Activated CD4-positive, alpha-beta T cell treated with anti-CD3 and anti-CD28 coated beads, Interleukin-2, amount 10 ng/mL, durations not matched to agents 24 days and 14 days (primary cell): ENCODE data around the gene HID1. TPM values are rescaled to one million over a fixed set of nuclear protein-coding genes. Genes with fewer than 3 reads are reported as not detected.
"Not testable (repeated sequence)": the region's sequence is repeated elsewhere in the genome, so short reads cannot be mapped to it uniquely, and the experiment has no call there.

Source experiments
- DNase-seq: peaks from one replicate; pipeline ENCODE4 v3.0.0; 2022
- H3K27ac Mint-ChIP-seq: one replicate; pipeline ENCODE4 v1.8.0; 2022; ENCODE audit warnings: mild to moderate bottlenecking, mixed read lengths
- H3K27me3 Mint-ChIP-seq: one replicate; pipeline ENCODE4 v1.8.0; 2022; ENCODE audit warnings: mixed read lengths
- H3K36me3 Mint-ChIP-seq: one replicate; pipeline ENCODE4 v1.8.0; 2022; ENCODE audit warnings: low read depth, mild to moderate bottlenecking, mixed read lengths
- H3K4me1 Mint-ChIP-seq: one replicate; pipeline ENCODE4 v1.8.0; 2021; ENCODE audit warnings: mixed read lengths
- H3K4me3 Mint-ChIP-seq: one replicate; pipeline ENCODE4 v1.8.0; 2022; ENCODE audit warnings: mild to moderate bottlenecking, moderate library complexity, mixed read lengths
- H3K9me3 Mint-ChIP-seq: one replicate; pipeline ENCODE4 v1.8.0; 2021; ENCODE audit warnings: mixed read lengths
- intact Hi-C: fragments of 100-400 bp; cut with micrococcal nuclease; formaldehyde crosslinking; loops from one replicate; pipeline ENCODE4 v1.15.1; 2023
- total RNA-seq: library from RNA; stranded (reverse); gene quantifications from 2 replicates; pipeline ENCODE4 v1.2.3, GENCODE V29; 2022

The HID1 gene
- total RNA-seq, 1 donor from 2014 or later: not detected

DNA sequence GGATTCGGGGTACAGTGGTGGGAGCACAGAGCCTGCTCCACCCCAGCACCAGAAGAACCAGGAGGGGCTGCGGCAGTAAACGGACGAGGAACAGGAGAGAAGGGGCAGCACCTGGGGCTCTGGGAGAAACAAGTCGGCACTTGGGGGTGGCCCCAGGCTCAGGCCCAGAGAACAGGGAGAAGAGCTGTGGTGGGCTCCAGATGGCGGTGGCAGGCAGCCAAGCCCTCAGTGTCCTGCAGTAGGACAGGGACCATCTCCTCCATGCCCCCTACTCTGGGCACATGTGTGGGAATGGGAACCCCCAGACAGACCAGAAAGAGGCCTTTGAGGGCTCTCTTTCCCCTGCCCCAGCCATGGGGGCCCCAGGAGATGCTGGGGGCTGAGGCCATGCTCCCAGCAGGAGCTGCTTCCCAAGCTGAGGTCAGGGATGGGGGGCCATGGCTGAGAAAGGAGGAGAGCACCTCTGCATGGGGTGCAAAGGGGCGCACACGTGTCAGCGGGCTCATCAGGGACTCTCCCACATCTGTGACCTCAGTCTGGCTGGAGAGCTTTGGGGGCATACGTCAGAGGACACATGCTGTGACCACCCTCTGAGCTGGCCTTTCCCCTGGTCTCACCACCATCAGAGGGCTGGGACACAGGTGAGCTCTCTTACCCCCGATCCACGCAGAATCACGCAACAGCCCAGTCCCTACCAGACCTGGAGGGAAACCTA is 56.3 kb downstream of the HID1 start:
- H3K36me3 Mint-ChIP-seq: no peaks in the 10 kb centered on the region
- H3K27ac Mint-ChIP-seq: no peak overlapping the region
- intact Hi-C loops: no loop called here
- H3K4me3 Mint-ChIP-seq: no peak overlapping the region
- no peaks in the 10 kb centered on the region for H3K4me1 Mint-ChIP-seq
- no peak for DNase-seq
- no peaks in the 10 kb centered on the region for H3K9me3 Mint-ChIP-seq
- H3K27me3 Mint-ChIP-seq: peaks cover 20% of the 10 kb centered on the region

GRCh38 chr17:74911423-74911822 is 61.1 kb downstream of the HID1 start:
- H3K9me3 Mint-ChIP-seq, H3K4me3 Mint-ChIP-seq, H3K36me3 Mint-ChIP-seq, H3K4me1 Mint-ChIP-seq, DNase-seq, intact Hi-C loops, H3K27ac Mint-ChIP-seq: not testable (repeated sequence)
- H3K27me3 Mint-ChIP-seq: peaks cover 15% of the 10 kb centered on the region

- H3K9me3 Mint-ChIP-seq, H3K36me3 Mint-ChIP-seq, H3K4me1 Mint-ChIP-seq, DNase-seq, intact Hi-C loops, H3K4me3 Mint-ChIP-seq, H3K27ac Mint-ChIP-seq: not testable (repeated sequence)
- H3K27me3 Mint-ChIP-seq: peaks cover 13% of the 10 kb centered on the region
Measured at GRCh38 chr17:74909097-74909496, 63.5 kb downstream of the HID1 start.

DNA sequence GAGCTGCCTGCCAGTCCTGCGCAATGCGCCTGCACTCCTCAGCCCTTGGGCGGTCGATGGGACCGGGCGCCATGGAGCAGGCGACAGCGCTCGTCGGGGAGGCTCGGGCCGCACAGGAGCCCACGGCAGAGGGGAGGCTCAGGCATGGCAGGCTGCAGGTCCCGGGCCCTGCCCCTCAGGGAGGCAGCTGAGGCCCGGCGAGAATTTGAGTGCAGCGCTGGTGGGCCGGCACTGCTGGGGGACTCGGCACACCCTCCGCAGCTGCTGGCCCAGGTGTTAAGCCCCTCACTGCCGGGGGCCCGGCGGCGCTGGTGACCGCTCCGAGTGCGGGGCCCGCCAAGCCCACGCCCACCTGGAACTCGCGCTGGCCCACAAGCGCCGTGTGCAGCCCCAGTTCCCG is 65.5 kb downstream of the HID1 start:
- Mint-ChIP-seq H3K27me3 (peaks cover 9% of the 10 kb centered on the region), H3K9me3 (no peaks in the 10 kb centered on the region)

DNA sequence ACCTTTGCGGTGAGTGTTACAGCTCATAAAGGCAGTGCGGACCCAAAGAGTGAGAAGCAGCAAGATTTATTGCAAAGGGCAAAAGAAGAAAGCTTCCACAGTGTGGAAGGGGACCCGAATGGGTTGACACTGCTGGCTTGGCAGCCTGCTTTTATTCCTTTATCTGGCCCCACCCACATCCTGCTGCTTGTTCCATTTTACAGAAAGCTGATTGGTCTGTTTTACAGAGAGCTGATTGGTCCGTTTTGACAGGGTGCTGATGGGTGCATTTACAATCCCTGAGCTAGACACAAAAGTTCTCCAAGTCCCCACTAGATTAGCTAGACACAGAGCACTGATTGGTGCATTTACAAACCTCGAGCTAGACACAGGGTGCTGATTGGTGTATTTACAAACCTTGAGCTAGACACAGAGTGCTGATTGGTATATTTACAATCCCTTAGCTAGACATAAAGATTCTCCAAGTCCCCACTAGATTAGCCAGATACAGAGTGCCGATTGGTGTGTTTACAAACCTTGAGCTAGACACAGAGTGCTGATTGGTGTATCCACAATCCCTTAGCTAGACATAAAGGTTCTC is 66.3 kb downstream of the HID1 start:
- H3K27me3 Mint-ChIP-seq, intact Hi-C loops, H3K27ac Mint-ChIP-seq, H3K36me3 Mint-ChIP-seq, H3K4me3 Mint-ChIP-seq, H3K9me3 Mint-ChIP-seq, H3K4me1 Mint-ChIP-seq: not testable (repeated sequence)
- DNase-seq: peak; percentile 66

More for the DNA sequence above, 65.5 kb downstream of the HID1 start:
- Mint-ChIP-seq H3K4me1 (no peaks in the 10 kb centered on the region), H3K36me3 (no peaks in the 10 kb centered on the region), H3K4me3 (no peak overlapping the region), H3K27ac (no peak overlapping the region)
- intact Hi-C loops: no loop called here
- no peak for DNase-seq

DNA sequence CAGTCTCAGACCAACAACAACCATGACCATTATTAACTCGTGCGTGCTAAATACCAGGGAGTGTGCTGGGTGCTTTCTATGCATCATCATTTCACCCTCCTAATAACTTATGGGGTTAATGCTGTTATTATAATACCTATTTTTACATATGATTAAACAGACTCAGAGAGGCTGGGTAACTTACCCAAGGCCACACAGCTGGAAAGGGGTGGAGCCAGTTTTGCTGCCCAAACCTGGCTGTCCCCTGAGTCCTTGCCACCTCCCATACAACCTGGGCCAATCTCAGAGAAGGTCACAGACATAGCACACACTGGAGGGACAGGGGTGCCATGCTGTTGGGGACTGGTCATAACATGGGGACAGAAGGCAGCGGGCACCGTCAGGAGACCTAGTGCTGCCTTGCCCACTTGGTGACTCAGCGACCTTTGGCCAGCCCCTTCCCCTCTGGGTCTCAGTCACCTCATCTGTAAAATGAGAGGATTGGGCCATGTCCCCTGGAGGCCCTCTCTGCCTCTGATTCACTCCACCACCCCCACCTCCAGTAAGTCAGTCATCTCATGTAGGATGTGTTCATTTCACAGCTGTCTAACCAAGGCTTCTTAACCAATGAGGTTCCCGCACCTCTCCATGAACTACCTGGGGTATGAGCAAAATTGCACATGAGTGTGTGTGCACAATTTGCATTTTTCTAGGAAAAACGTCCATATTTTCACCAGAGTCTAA is 67.7 kb downstream of the HID1 start:
- Mint-ChIP-seq H3K4me1 (no peaks in the 10 kb centered on the region), H3K4me3 (no peak overlapping the region), H3K27me3 (peaks cover 11% of the 10 kb centered on the region), H3K27ac (no peak overlapping the region), H3K36me3 (no peaks in the 10 kb centered on the region), H3K9me3 (no peaks in the 10 kb centered on the region)
- DNase-seq: no peak
- intact Hi-C loops: no loop called here

DNA sequence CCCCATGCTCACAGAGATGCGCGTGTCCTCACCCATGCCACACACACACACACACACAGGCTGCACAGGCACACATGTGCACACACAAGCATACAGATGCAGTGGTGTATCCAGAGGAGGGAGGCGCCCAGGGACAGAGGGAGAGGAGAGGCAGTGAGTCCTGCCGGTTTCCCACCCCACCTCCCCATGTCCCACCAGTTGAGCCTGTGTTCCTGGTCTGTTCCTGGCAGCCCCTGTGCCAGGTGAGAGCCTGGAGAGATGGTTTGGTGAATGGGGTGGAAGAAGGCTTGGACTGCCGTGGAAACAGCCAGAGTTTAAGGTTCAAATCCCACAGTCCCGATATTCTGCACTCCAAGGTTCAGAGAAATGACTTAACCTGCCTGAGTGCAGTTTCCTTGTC is 68.9 kb downstream of the HID1 start:
- intact Hi-C loops: no loop called here
- no peak for DNase-seq
- Mint-ChIP-seq H3K9me3 (no peaks in the 10 kb centered on the region), H3K36me3 (no peaks in the 10 kb centered on the region), H3K4me3 (no peak overlapping the region), H3K27ac (no peak overlapping the region), H3K4me1 (no peaks in the 10 kb centered on the region), H3K27me3 (peaks cover 11% of the 10 kb centered on the region)

DNA sequence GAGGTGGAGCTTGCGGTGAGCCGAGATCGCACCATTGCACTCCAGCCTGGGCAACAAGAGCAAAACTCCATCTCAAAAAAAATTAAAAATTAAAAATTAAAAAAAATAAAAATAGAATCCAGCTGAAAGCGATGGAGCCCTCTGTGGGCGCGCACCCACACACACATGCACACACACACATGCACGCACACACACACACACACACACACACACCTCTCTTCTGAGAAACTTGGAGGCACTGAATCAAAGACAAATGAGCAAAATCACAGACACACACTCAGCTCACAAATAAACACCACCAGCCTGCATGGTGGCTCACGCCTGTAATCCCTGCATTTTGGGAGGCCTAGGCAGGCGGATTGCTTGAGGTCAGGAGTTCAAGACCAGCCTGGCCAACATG is 69.5 kb downstream of the HID1 start:
- H3K27ac Mint-ChIP-seq: no peak overlapping the region

DNA sequence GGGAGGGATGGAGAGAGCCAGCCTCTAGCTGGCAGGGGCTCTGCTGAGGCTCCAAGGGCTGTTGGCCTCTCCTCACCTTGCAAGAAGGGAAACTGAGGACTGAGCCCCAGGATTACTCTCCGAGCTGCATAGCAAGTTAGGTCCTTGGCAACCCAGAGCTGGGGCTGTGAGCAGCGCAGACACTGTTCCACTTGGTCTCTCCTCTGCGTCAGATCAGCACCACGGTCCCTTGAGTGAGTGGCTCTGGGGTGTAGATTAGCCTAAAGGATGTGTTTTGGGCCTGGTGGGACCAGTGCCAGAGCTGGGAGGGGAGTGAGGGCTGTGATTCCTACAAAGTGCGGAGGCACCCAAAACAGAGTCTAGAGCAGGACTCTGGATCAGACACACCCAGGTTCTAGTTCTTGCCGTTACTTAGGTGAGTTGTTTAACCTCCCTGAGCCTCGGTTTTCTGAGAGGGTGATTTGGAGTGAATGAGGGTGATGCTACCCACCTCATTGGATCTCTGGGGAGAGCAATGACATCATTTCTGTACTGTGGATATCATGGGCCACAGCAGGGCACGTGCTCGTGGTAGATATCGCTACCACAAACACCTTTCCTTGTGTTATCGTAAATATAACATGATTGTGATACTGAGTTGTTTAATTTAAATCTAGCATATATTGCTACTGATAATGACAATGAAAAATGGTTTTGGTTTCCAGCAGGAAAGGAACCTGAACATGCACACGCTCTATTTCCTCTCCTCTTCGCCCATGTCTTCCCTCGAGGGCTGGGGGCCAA is 71.0 kb downstream of the HID1 start:
- Mint-ChIP-seq H3K36me3 (no peaks in the 10 kb centered on the region), H3K9me3 (no peaks in the 10 kb centered on the region), H3K27ac (no peak overlapping the region), H3K27me3 (peaks cover 13% of the 10 kb centered on the region), H3K4me1 (no peaks in the 10 kb centered on the region), H3K4me3 (no peak overlapping the region)
- intact Hi-C loops: no loop called here
- no peak for DNase-seq

More for the DNA sequence above, 69.5 kb downstream of the HID1 start:
- Mint-ChIP-seq H3K4me3 (no peak overlapping the region), H3K4me1 (no peaks in the 10 kb centered on the region), H3K9me3 (no peaks in the 10 kb centered on the region), H3K36me3 (no peaks in the 10 kb centered on the region), H3K27me3 (peaks cover 7% of the 10 kb centered on the region)
- DNase-seq: no peak
- intact Hi-C loops: no loop called here

Other genes starting within 250 kb of the HID1 start
- 5.5 and 7.5 TPM in 2 replicates for gene RAB37, start 235.5 kb downstream of the HID1 start, total RNA-seq
- gene NHERF1, start 224.1 kb downstream of the HID1 start, total RNA-seq: 134 and 138 TPM in 2 replicates
- 62.7 and 67.6 TPM in 2 replicates for gene NAT9, start 196.4 kb downstream of the HID1 start, total RNA-seq
- 0.05 and 0.19 TPM in 2 replicates for gene GRIN2C, start 112.9 kb downstream of the HID1 start, total RNA-seq
- gene FDXR, start 99.8 kb downstream of the HID1 start, total RNA-seq: 18.8 and 20.5 TPM in 2 replicates
- not detected in 2 replicates for gene FADS6, start 79.1 kb downstream of the HID1 start, total RNA-seq
- gene USH1G, start 49.5 kb downstream of the HID1 start, total RNA-seq: not detected in 2 replicates
- not detected in 2 replicates for gene OTOP2, start 48.5 kb downstream of the HID1 start, total RNA-seq
- gene OTOP3, start 36.9 kb downstream of the HID1 start, total RNA-seq: not detected in 2 replicates
- gene CDR2L, start 14.9 kb upstream of the HID1 start, total RNA-seq: 1.4 and 1.8 TPM in 2 replicates
- 73.3 and 74.3 TPM in 2 replicates for gene MRPL58, start 39.9 kb upstream of the HID1 start, total RNA-seq
- gene ATP5PD, start 74.2 kb upstream of the HID1 start, total RNA-seq: 158 and 161 TPM in 2 replicates
- 18.7 and 19.0 TPM in 2 replicates for gene KCTD2, start 74.5 kb upstream of the HID1 start, total RNA-seq
- 6.8 and 7.2 TPM in 2 replicates for gene SLC16A5, start 115.2 kb upstream of the HID1 start, total RNA-seq
- 11.2 and 12.0 TPM in 2 replicates for gene ARMC7, start 137.2 kb upstream of the HID1 start, total RNA-seq
- 76.5 and 84.7 TPM in 2 replicates for gene NT5C, start 159.0 kb upstream of the HID1 start, total RNA-seq
- 271 and 292 TPM in 2 replicates for gene JPT1, start 181.8 kb upstream of the HID1 start, total RNA-seq
- 658 and 659 TPM in 2 replicates for gene SUMO2, start 210.2 kb upstream of the HID1 start, total RNA-seq
- 125 and 136 TPM in 2 replicates for gene NUP85, start 232.9 kb upstream of the HID1 start, total RNA-seq